Measurements from ENCODE around the gene MLPH.

Gene MLPH

DNA sequence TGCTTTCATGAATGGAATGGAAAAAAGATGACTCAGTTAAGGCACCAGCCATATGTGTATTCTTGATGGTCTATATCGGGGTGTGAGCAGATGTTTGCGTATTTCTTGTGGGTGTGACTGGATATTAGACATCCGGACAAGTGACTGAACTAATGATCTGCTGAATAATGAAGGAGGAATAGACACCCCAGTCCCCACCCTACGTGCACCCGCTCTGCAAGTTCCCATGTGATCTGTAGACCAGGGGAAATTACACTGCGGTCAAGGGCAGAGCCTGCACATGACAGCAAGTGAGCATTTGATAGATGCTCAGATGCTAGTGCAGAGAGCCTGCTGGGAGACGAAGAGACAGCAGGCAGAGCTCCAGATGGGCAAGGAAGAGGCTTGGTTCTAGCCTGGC is 66.9 kb downstream of the MLPH start:
- Histone ChIP-seq H3K27ac (no peak overlapping the region), H3K4me3 (no peak overlapping the region)

DNA sequence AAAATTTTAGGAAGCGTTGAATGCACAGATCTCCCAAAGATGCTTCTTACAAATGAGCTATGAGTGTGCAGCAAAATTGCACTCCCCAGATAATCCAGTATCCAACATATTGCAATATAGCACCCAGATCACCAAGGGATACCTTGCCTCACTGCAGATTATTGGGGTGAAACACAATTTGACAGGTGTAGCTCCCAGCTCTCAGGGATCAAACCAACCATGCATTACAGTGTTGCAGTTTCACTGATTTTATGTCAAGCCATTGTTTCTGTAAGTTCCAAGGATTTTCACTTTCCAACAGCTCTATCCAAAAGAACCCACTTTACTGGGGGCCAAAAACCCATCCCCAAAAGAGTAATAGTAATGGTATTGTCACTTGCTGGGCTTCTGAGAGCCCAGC is 68.5 kb downstream of the MLPH start:
- H3K27ac ChIP-seq: no peak overlapping the region
- no peak overlapping the region for H3K4me3 ChIP-seq

DNA sequence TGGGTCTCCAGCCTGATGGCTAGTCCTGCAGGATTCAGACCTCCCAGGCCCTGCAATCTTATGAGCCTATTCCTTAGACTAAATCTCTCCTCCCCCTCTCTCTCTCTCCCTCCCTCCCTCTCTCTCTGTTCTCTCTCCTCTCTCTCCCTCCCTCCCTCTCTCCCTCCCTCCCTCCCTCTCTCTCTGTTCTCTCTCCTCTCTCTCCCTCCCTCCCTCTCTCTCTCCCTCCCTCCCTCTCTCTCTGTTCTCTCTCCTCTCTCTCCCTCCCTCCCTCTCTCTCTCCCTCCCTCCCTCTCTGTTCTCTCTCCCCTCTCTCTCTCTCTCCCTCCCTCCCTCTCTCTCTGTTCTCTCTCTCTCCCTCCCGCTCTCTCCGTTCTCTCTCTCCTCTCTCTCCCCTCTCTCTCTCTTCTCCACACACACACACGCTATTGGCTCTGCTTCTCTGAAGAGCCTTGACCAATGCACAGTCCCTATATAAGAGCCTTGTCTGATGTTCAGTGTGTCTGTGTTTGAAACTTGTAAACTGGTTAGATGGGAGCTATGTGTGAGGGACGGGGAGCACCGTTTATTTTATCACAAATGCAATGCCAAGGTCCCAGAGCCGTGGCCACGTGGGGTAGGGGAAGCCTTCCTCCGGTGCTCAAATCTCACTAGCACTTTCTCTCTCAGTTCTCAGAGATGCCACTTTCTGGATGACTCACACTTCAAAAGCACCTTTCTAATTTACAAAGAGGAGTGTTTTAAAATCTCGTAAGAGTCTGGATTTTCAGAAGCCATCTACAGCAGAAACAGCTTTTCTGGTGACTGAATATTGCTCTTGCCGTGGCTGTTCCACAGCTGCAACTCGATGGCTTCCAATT is 70.0 kb downstream of the MLPH start:
- Histone ChIP-seq H3K27ac (no peak overlapping the region), H3K4me3 (no peak overlapping the region)

DNA sequence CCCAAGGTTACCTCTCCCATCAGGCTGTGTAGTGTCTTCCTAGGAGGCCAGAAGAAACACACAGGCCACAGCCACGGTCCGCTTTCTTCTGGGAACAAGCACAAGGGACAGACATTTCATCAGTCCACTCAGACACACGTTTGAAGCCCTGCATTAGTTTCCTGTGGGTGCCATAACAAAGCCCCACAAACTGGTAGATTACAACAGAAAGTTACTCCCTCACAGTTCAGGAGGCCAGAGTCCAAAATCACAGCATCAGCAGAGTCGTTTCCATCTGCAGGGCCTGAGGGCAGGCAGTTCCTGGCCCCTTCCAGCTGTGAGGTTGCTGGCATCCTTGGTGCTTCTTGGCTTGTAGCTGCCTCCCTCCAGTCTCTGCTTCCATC is 70.6 kb downstream of the MLPH start:
- H3K27ac ChIP-seq: no peak overlapping the region
- H3K4me3 ChIP-seq: no peak overlapping the region

DNA sequence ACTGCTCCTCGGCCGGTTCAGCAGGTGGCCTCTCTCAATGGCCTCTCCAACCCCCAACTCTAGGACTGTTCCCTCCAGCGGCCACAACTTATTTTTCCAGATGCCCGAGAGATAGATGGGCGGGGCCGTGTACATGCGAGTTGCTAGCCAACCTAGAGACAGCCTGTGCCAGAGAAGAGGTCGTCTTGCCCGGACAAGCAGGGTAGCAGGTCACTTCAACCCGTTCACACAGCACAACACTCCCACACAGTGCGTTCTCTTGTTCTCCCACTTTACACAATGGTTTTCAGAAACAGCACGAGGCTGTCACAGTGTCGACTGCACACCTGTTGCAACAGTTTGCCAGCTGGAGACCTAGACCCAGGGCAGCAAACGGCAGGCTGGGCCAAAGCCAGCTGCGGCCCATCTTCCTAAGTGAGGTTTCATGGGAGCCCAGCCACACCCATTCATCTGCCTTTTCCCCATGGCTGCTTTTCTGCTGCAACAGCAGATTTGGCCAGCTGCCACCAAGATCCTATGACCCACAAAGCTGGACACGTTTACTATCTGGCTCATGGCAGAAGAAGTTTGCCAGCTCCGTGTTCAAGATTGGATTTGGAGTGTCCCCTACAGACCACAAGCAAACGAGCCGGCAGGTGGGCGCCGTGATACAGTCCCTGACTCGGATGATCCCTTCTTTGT is 72.0 kb downstream of the MLPH start:
- Histone ChIP-seq H3K4me3 (no peak overlapping the region), H3K27ac (no peak overlapping the region)

DNA sequence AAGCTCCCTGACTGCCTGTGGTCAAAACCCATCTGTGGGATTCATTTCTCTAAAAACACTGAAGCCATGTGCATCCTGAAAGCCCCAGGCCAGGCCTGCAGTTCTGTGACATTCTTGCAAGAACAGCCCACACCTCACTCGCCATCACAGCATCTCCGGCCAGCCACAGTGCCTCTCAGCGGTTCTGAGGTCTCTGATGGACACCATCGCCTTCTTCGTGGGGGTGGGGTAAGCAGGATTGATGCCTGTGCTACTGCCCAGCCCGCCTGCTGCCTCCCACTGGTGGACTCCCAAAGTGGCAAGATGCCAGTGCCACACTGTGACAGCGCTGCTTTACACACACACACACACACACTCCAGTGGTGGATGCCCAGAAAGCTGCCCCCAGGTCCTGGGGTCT is 74.2 kb downstream of the MLPH start:
- Histone ChIP-seq H3K27ac (no peak overlapping the region), H3K4me3 (no peak overlapping the region)

DNA sequence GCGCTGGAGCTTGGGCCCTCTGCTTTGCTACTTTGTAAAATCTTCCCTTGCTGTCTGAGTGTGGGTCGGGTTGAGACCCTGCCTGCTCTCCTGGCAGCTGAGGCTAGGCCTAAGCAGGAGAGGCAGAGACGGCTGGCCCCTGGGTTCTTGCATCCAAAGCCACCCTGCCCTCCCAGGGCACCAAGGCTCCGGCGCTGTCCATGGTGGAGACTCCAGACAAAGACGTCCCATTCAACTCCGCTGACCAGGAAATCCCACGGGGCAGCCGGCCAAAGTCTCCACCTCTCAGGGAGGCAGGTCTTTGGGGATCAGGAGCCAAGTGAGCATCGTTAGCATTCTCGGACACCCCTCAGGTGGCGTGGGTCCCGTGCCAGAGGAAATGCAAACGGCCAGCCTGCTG is 76.8 kb downstream of the MLPH start:
- H3K27ac ChIP-seq: no peak overlapping the region
- H3K4me3 ChIP-seq: no peak overlapping the region

DNA sequence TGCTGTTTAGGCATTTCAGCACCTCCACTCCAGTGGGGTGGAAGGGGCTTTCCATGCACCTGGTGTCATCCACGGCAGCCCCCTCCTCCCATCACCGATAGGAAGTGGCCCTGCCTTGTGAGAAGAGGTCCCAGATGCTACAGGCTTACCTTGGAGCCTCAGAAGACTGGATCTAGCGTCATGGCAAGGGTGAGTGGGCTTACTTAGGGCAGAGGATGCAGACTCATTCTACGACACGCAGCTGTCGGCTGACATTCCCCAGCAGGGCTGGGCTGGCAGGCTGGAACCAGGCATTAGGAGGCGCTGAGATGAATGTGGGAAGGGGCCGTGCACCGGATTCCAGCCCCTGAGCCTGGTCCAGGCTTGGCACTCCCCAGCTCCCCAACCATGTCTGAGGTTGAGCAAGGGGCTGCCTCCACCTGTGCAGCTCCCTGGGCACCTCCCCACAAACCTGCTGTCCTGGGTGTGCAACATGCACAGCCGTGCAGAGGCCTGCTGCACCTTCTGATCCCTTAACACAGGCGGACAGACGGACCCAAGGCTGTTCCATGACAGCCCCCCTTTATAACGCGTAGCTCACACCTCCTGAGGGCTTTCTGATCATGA is 77.6 kb downstream of the MLPH start:
- Histone ChIP-seq H3K4me3 (no peak overlapping the region), H3K27ac (no peak overlapping the region)

DNA sequence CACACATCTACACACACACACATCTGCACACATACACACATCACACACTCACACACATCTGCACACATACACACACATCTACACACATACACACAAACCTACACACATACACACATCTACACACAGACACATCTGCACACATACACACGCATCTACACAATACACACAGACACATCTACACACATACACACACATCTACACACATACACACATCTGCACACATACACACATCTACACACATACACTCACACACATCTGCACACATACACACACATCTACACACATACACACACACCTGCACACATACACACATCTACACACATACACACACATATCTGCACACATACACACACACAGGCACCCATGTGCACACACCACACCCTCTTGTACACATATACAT is 78.9 kb downstream of the MLPH start:
- H3K27ac ChIP-seq: no peak overlapping the region
- H3K4me3 ChIP-seq: no peak overlapping the region

DNA sequence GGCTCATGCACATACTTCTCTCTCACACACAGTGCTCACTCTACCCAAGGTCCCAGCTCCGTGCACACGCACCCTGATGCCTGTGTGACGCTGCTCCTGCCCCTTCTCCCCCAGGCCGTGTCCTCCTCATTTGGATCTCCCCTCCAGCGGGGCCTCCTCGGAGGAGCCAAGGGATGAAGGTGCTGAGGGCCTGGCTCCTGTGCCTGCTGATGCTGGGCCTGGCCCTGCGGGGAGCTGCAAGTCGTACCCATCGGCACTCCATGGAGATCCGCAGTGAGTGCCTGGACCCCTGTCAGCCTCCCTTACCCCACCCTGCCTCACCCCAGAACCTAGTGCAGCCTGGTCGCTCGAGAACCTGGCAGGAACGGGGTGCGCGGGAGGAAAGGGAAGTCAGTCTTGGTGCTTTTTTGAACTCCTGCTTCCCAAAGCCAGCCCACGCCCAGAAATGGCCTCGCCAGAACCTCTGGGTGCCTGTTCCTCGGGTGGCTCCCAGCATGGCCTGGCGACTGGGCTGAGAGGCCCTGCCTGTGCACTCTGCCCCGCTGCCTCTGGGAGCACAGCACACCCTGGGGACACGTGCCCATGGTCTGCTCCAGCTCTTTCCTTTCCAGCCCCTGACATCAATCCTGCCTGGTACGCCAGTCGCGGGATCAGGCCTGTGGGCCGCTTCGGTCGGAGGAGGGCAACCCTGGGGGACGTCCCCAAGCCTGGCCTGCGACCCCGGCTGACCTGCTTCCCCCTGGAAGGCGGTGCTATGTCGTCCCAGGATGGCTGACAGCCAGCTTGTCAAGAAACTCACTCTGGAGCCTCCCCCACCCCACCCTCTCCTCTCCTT is 79.6 kb downstream of the MLPH start, which contains the start of gene PRLH:
Gene PRLH (plus strand): TSS at position 174 of the 835 bp plus-strand sequence. CDS start 0 bp downstream, at position 174.
- Histone ChIP-seq H3K27ac (no peak within 1 kb of the TSS), H3K4me3 (no peak within 1 kb of the TSS)

DNA sequence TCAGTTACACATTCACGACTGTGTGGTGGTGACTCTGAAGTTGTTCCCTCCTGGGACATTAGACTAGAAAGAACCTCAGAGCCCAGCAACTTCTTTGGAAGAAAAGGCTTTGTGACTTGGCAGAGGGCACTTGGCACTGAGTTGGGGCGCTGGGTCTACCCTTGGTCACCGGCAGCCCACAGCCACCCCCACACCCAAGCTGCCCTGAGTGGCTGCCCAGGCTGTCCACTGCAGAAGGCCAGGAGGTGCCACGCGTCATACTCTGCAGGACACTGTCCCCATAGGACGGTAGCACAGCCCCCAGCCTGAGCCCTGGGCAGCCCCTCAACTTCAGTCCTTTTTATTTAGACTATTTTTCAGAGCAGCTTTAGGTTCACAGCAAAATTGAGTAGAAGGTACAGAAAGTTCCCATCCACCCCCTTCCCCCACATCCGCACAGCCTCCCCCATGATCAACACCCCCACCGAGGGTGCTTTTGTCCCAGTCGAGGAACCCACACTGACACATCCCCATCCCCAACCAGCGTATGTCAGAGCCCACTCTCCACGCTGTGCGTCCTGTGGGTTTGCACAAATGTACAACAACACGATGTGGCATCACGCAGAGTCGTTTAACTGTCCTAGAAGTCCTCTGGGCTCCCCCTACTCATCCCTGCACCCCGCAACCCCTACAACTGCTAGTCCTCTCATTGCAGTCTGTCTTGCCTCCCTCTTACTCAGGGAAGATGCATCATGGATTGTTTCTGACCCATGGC is 80.4 kb downstream of the MLPH start:
- Histone ChIP-seq H3K27ac (no peak overlapping the region), H3K4me3 (no peak overlapping the region)

DNA sequence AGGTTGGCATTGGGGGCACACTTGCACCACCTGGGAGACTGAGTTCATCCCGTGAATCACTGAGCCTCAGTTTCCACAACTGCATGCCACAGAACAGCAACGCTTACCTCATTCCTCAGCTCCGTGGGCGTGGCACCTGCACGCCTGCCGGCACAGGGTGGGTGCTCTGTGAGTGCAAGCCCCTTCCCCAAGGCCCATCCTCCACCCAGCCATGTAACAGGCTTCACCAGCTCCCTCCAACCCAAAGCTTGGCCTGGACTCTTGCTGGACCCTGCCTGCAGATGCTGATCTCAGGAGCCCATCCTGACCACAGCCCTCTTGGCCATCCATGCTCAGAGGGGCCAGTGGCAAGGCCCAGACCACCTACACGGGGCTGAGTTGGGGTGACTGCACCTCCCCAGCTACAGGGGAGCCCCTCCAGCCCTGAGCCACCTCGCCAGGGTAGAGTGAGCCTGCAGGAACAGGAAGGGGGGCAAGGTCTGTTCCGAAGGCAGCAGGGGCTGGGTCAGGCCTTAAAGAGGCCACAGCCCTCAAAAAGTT is 81.1 kb downstream of the MLPH start:
- Histone ChIP-seq H3K4me3 (no peak overlapping the region), H3K27ac (no peak overlapping the region)

DNA sequence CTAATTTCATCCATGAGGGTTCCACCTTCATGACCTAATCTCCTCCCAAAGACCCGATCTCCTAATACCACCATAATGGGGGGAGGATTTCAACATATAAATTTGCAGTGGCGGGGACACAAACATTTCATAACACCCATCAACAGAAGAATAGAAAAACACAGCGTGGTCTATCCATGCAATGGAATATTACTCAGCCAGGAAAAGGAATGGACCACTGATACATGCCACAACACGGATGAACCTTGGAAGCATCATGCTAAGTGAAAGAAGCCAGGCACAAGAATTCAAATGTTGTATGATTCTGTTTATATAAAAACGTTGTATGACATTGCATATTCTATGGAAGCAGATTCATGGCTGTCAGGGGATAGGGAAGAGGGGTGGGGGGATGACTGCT is 82.0 kb downstream of the MLPH start:
- Histone ChIP-seq H3K27ac (no peak overlapping the region), H3K4me3 (no peak overlapping the region)

DNA sequence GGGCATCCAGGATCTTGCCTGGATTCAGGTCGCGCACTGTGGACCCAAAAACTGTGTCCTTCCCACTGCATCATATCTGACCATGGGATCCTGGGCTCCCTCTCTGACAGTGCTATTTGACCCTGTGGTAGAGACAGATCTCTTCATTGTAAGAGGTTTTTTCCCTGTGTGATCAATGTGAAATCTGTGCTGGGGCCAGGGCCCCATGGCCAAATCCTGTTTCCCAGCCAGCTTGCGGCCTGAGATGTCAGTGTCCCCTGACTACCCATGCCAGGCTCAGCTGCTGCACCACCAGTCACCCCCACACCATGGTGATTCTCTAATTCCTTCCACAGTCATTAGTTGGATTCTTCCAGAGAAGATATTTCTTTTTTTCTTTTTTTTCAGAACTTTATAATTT is 82.8 kb downstream of the MLPH start:
- H3K4me3 ChIP-seq: no peak overlapping the region
- H3K27ac ChIP-seq: no peak overlapping the region

DNA sequence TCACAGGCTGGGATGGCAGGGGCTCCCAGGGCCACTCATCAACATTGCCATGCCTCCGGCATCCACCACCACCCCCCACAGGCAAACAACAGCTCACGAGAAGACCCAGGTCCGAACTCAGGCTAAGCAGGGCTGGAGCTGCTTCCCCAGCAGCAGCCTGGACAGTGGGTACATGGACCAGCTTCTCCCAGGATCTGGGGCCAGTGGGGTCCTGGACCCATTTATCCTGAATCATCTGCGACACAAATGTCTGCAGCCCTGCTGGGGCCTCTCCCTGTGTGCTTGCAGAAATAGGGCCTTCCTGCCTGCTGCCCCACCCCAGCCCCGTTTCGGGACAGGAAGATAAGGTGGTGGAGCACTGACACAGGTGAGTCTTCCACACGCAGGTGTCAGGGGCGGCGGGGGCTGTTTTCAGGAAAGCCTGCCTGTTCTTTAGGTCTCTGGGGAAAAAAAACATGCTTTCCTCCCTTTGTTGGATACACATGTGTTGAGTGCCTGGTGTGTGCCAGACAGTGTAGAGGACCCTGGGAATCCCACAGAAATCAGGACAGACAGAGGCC is 83.8 kb downstream of the MLPH start:
- H3K4me3 ChIP-seq: no peak overlapping the region
- H3K27ac ChIP-seq: no peak overlapping the region

DNA sequence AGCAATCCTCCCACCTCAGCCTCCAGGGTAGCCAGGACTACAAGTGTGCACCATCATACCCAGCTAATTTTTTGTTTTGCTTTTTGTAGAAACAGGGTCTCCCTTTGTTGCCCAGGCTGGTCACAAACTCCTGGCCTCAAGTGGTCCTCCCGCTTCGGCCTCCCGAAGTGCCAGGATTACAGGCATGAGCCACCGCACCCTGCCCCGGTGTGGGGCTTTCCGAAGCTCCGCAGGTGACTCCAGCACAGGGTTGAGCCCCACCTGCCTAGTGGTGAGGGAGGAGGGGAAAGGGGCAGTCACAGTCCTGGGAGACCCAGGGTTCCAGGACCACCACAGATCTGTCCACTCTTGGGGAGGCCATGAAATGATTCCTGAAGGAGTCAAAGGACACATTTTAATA is 84.5 kb downstream of the MLPH start:
- H3K27ac ChIP-seq: no peak overlapping the region
- H3K4me3 ChIP-seq: no peak overlapping the region

DNA sequence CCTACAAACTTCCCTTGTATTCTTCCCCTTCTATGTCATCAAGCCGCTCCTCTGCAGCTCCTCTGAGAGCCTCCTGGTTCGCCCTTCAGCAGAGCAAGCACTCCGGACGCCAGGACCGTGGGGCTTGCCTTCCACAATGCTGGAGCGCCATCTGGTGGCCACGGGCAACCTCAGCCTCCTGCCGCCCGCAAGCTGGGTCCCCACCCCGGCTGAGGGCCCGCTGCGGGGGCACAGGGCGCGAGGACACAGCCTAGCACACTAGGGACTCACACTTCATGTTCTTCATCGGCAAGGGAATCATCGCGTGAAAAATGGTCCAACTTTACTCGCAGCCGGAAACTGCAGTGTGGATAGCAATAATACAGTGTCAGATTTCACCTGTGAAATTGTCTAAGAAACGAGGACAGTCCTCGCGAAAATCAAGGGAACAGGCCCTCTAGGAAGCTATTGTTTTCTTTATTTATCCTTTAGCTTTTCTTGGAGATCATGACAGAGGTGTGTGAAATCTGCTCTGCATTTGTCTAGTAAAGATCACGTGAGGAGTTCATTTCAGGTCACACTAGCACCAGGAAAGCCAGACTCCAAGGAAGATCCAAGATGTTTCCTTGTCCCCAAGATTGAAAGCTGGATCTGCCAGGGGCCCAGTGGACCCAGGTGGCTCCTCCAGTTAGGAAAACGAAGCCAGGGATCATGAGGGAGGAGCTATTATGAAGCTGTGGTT is 85.1 kb downstream of the MLPH start:
- Histone ChIP-seq H3K27ac (no peak overlapping the region), H3K4me3 (no peak overlapping the region)

DNA sequence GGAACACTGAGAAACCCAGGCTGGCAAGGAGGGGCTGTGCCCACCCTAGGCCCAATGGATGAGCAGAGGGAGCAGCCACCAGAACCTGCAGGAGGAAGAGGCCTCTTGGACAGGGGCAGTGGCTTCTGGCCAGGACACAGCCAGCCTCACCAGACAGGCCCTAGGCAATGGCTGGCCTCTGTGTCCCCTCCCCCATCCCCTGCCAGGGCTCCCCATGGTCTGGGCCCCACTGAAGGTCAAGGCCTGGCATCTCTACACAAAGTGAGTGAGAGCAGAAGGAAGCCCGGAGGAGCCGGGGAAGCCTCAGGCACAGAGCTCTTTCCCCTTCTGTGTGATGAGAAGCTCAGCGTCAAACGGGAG is 85.7 kb downstream of the MLPH start:
- H3K4me3 ChIP-seq: no peak overlapping the region
- no peak overlapping the region for H3K27ac ChIP-seq
